ENCODE results near the gene STAMBPL1.

GRCh38 chr10:88946965-88947590 lies 67.0 kb downstream of the STAMBPL1 start:
- no peak for TF ChIP-seq CTCF (IDR thresholded peaks at IDR 0.05; ENCODE audit: extremely low read depth in 1 of 2, insufficient read depth in 1 of 2, low read depth in 1 of 2, low read length in 2 of 2)
- no peak for TF ChIP-seq POLR2A (IDR thresholded peaks at IDR 0.05; ENCODE audit: low read depth, low read length)
- no peak for TF ChIP-seq MYC (IDR thresholded peaks at IDR 0.05; ENCODE audit: low read depth, low read length)
- no peak for TF ChIP-seq MAX (IDR thresholded peaks at IDR 0.05; ENCODE audit: insufficient read depth, insufficient read length)
- no peak for TF ChIP-seq EZH2 (IDR thresholded peaks at IDR 0.05; ENCODE audit: borderline replicate concordance, low read depth, low read length, severe bottlenecking)
- no peak for TF ChIP-seq POLR2AphosphoS5 (IDR thresholded peaks at IDR 0.05; ENCODE audit: insufficient read depth, low read depth, low read length)
- TF ChIP-seq JUN (IDR thresholded peaks at IDR 0.05; ENCODE audit: borderline replicate concordance, insufficient read depth, insufficient read length, low read depth), result no peak

Data from endothelial cell of umbilical vein (primary cell).